HEK293 (cell line): ENCODE data around the gene GNAT1.

Experiments
- AEBP2 ChIP-seq: fragments of 450-650 bp; formaldehyde crosslinking; IDR thresholded peaks from 2 replicates; pipeline ENCODE4 v1.5.1; 2016; ENCODE audit warnings: missing biosample characterization, missing genetic modification characterization, borderline replicate concordance
- ATF2 ChIP-seq: fragments of 450-650 bp; formaldehyde crosslinking; IDR thresholded peaks from 2 replicates; pipeline ENCODE4 v1.5.1; 2016; ENCODE audit warnings: missing biosample characterization, missing genetic modification characterization, low read depth
- BCL11B ChIP-seq: fragments of 450-650 bp; formaldehyde crosslinking; IDR thresholded peaks from 2 replicates; pipeline ENCODE4 v1.5.1; 2016; ENCODE audit warnings: low read depth, missing biosample characterization, missing genetic modification characterization
- FEZF1 ChIP-seq: fragments of 450-650 bp; formaldehyde crosslinking; IDR thresholded peaks from 2 replicates; pipeline ENCODE4 v1.5.1; 2016; ENCODE audit warnings: missing biosample characterization, missing genetic modification characterization
- GLIS1 ChIP-seq: fragments of 450-650 bp; formaldehyde crosslinking; IDR thresholded peaks from 2 replicates; pipeline ENCODE4 v1.5.1; 2016; ENCODE audit warnings: missing biosample characterization, missing genetic modification characterization
- KLF16 ChIP-seq: fragments of 450-650 bp; formaldehyde crosslinking; IDR thresholded peaks from 2 replicates; pipeline ENCODE4 v1.5.1; 2017; ENCODE audit warnings: missing biosample characterization, missing genetic modification characterization
- KLF17 ChIP-seq: fragments of 450-650 bp; formaldehyde crosslinking; IDR thresholded peaks from 2 replicates; pipeline ENCODE4 v1.5.1; 2016; ENCODE audit warnings: missing biosample characterization, missing genetic modification characterization
- KLF7 ChIP-seq: fragments of 450-650 bp; formaldehyde crosslinking; IDR thresholded peaks from 2 replicates; pipeline ENCODE4 v1.5.1; 2016; ENCODE audit warnings: missing biosample characterization, missing genetic modification characterization, borderline replicate concordance
- OVOL3 ChIP-seq: fragments of 450-650 bp; formaldehyde crosslinking; IDR thresholded peaks from 2 replicates; pipeline ENCODE4 v1.5.1; 2016; ENCODE audit warnings: missing biosample characterization, missing genetic modification characterization
- PRDM1 ChIP-seq: fragments of 450-650 bp; formaldehyde crosslinking; IDR thresholded peaks from 2 replicates; pipeline ENCODE4; 2016; ENCODE audit warnings: missing biosample characterization, missing genetic modification characterization
- ZBTB17 ChIP-seq: fragments of 450-650 bp; formaldehyde crosslinking; IDR thresholded peaks from 2 replicates; pipeline ENCODE4 v1.5.1; 2016; ENCODE audit warnings: missing biosample characterization, missing genetic modification characterization
- ZNF138 ChIP-seq: fragments of 450-650 bp; formaldehyde crosslinking; IDR thresholded peaks from 2 replicates; pipeline ENCODE4 v1.5.1; 2016; ENCODE audit warnings: missing biosample characterization, missing genetic modification characterization, borderline replicate concordance
- ZNF155 ChIP-seq: fragments of 450-650 bp; formaldehyde crosslinking; IDR thresholded peaks from 2 replicates; pipeline ENCODE4 v1.5.1; 2016; ENCODE audit warnings: missing biosample characterization, missing genetic modification characterization
- ZNF16 ChIP-seq: fragments of 450-650 bp; formaldehyde crosslinking; IDR thresholded peaks from 2 replicates; pipeline ENCODE4 v1.5.1; 2016; ENCODE audit warnings: low read depth, missing biosample characterization, missing genetic modification characterization
- ZNF174 ChIP-seq: fragments of 450-650 bp; formaldehyde crosslinking; IDR thresholded peaks from 2 replicates; pipeline ENCODE4 v1.5.0; 2017; ENCODE audit warnings: missing biosample characterization, mild to moderate bottlenecking, missing genetic modification characterization
- ZNF23 ChIP-seq: fragments of 450-650 bp; formaldehyde crosslinking; IDR thresholded peaks from 2 replicates; pipeline ENCODE4 v1.5.1; 2016; ENCODE audit warnings: missing biosample characterization, missing genetic modification characterization, borderline replicate concordance
- ZNF266 ChIP-seq: fragments of 450-650 bp; formaldehyde crosslinking; IDR thresholded peaks from 2 replicates; pipeline ENCODE4 v1.5.1; 2016; ENCODE audit warnings: missing biosample characterization, missing genetic modification characterization, low read depth
- ZNF426 ChIP-seq: fragments of 450-650 bp; formaldehyde crosslinking; IDR thresholded peaks from 2 replicates; pipeline ENCODE4 v1.5.1; 2017; ENCODE audit warnings: missing biosample characterization, missing genetic modification characterization, mild to moderate bottlenecking, inconsistent platforms, moderate library complexity
- ZNF48 ChIP-seq: fragments of 450-650 bp; formaldehyde crosslinking; IDR thresholded peaks from 2 replicates; pipeline ENCODE4 v1.5.1; 2016; ENCODE audit warnings: missing biosample characterization, missing genetic modification characterization
- ZNF501 ChIP-seq: fragments of 450-650 bp; formaldehyde crosslinking; IDR thresholded peaks from 2 replicates; pipeline ENCODE4 v1.5.1; 2016; ENCODE audit warnings: missing biosample characterization, missing genetic modification characterization
- ZNF530 ChIP-seq: fragments of 450-650 bp; formaldehyde crosslinking; IDR thresholded peaks from 2 replicates; pipeline ENCODE4 v1.5.1; 2016; ENCODE audit warnings: low read depth, missing biosample characterization, missing genetic modification characterization
- ZNF560 ChIP-seq: fragments of 450-650 bp; formaldehyde crosslinking; IDR thresholded peaks from 2 replicates; pipeline ENCODE4 v1.5.1; 2017; ENCODE audit warnings: missing biosample characterization, missing genetic modification characterization, borderline replicate concordance
- ZNF561 ChIP-seq: fragments of 450-650 bp; IDR thresholded peaks from 2 replicates; pipeline ENCODE4 v1.5.1; 2018; ENCODE audit warnings: missing biosample characterization, missing genetic modification characterization, borderline replicate concordance
- ZNF580 ChIP-seq: fragments of 450-650 bp; formaldehyde crosslinking; IDR thresholded peaks from 2 replicates; pipeline ENCODE4 v1.5.1; 2016; ENCODE audit warnings: missing biosample characterization, missing genetic modification characterization
- ZNF747 ChIP-seq: fragments of 450-650 bp; formaldehyde crosslinking; IDR thresholded peaks from 2 replicates; pipeline ENCODE4 v1.5.1; 2016; ENCODE audit warnings: missing biosample characterization, missing genetic modification characterization
- ZNF776 ChIP-seq: fragments of 450-650 bp; formaldehyde crosslinking; IDR thresholded peaks from 2 replicates; pipeline ENCODE4 v1.5.0; 2017; ENCODE audit warnings: missing biosample characterization, missing genetic modification characterization, borderline replicate concordance
- ZNF837 ChIP-seq: fragments of 450-650 bp; formaldehyde crosslinking; IDR thresholded peaks from 2 replicates; pipeline ENCODE4 v1.5.1; 2016; ENCODE audit warnings: missing biosample characterization, missing genetic modification characterization
- ZXDB ChIP-seq: fragments of 450-650 bp; formaldehyde crosslinking; IDR thresholded peaks from 2 replicates; pipeline ENCODE4 v1.5.1; 2016; ENCODE audit warnings: missing biosample characterization, missing genetic modification characterization
- TF ChIP-seq, protein P1 (sequence below): fragments of 450-650 bp; formaldehyde crosslinking; IDR thresholded peaks from 2 replicates; pipeline ENCODE4 v1.5.1; 2016; ENCODE audit warnings: missing biosample characterization, missing genetic modification characterization, low read depth
- TF ChIP-seq, protein P2 (sequence below): fragments of 450-650 bp; formaldehyde crosslinking; IDR thresholded peaks from 2 replicates; pipeline ENCODE4 v1.5.1; 2016; ENCODE audit warnings: missing biosample characterization, missing genetic modification characterization, borderline replicate concordance

Gene GNAT1

DNA sequence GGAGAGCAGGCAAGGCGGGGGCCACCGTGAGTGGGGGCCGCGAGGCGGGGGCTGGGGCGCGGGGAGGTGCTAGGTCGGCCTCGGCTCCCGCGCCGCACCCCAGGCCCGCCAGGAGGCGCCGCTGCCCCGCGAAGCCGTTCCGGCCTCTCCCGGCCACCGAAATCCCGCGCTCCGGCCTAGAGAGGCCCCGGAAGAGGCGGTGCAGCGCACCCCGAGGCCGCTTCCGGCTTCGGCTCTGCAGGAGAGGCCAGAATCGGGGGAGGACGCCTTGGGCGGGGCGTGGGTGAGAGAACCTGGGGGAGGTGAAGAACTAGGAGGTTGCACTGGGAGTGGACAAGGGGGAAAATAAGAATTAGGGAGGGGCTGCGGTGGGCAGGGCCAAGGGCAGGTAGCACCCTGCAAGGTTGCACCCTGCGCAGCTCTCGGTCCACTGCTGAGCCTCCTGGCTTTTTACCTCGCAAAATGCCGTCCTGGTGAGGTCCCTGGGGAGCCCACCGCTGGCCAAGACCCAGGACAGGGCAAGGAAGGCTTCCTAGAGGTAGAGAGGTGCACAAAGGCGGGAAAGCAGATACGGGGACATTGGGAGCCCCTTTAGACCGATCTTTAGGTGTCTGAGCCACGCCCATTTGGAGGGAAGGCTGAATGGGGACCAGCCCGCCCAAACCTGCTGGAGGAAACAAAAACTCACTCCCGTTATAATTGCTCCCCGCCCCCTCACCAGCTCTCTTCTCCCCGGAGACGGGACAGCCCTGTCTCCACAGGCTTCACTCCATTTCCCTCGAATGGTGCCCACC lies 36.2 kb downstream of the GNAT1 start (continued):
- peak; percentile 84; the same call in 1 of the 2 replicates for TF ChIP-seq KLF7 (tag by site-specific recombination)
- TF ChIP-seq ZNF174 = no peak
- TF ChIP-seq FEZF1 (tag by site-specific recombination) = no peak
- no peak for TF ChIP-seq ZNF747 (tag by site-specific recombination)
- no peak for TF ChIP-seq ZNF530 (tag by site-specific recombination)
- no peak for TF ChIP-seq ATF2 (tag by site-specific recombination)
- TF ChIP-seq ZNF561 (tag by site-specific recombination) = peak; percentile 70; the same call in 1 of the 2 replicates
- TF ChIP-seq, protein P1, sequence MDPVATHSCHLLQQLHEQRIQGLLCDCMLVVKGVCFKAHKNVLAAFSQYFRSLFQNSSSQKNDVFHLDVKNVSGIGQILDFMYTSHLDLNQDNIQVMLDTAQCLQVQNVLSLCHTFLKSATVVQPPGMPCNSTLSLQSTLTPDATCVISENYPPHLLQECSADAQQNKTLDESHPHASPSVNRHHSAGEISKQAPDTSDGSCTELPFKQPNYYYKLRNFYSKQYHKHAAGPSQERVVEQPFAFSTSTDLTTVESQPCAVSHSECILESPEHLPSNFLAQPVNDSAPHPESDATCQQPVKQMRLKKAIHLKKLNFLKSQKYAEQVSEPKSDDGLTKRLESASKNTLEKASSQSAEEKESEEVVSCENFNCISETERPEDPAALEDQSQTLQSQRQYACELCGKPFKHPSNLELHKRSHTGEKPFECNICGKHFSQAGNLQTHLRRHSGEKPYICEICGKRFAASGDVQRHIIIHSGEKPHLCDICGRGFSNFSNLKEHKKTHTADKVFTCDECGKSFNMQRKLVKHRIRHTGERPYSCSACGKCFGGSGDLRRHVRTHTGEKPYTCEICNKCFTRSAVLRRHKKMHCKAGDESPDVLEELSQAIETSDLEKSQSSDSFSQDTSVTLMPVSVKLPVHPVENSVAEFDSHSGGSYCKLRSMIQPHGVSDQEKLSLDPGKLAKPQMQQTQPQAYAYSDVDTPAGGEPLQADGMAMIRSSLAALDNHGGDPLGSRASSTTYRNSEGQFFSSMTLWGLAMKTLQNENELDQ (tag by site-specific recombination) = no peak
- peak; percentile 50; the same call in 1 of the 2 replicates for TF ChIP-seq ZXDB (tag by site-specific recombination)
- no peak for TF ChIP-seq ZNF48 (tag by site-specific recombination)
- TF ChIP-seq PRDM1 (tag by site-specific recombination) = no peak
- TF ChIP-seq, protein P2, sequence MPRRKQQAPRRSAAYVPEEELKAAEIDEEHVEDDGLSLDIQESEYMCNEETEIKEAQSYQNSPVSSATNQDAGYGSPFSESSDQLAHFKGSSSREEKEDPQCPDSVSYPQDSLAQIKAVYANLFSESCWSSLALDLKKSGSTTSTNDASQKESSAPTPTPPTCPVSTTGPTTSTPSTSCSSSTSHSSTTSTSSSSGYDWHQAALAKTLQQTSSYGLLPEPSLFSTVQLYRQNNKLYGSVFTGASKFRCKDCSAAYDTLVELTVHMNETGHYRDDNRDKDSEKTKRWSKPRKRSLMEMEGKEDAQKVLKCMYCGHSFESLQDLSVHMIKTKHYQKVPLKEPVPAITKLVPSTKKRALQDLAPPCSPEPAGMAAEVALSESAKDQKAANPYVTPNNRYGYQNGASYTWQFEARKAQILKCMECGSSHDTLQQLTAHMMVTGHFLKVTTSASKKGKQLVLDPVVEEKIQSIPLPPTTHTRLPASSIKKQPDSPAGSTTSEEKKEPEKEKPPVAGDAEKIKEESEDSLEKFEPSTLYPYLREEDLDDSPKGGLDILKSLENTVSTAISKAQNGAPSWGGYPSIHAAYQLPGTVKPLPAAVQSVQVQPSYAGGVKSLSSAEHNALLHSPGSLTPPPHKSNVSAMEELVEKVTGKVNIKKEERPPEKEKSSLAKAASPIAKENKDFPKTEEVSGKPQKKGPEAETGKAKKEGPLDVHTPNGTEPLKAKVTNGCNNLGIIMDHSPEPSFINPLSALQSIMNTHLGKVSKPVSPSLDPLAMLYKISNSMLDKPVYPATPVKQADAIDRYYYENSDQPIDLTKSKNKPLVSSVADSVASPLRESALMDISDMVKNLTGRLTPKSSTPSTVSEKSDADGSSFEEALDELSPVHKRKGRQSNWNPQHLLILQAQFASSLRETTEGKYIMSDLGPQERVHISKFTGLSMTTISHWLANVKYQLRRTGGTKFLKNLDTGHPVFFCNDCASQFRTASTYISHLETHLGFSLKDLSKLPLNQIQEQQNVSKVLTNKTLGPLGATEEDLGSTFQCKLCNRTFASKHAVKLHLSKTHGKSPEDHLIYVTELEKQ (tag by site-specific recombination) = no peak
- TF ChIP-seq ZNF776 (tag by site-specific recombination) = no peak
- no peak for TF ChIP-seq ZNF266 (tag by site-specific recombination)
- TF ChIP-seq ZNF580 (tag by site-specific recombination) = peak; percentile 12; the same call in 1 of the 2 replicates
- peak; percentile 41; the same call in 1 of the 2 replicates for TF ChIP-seq ZNF501
- no peak for TF ChIP-seq ZNF23
- TF ChIP-seq ZNF837 (tag by site-specific recombination) = no peak
- peak; percentile 64; the same call in 1 of the 2 replicates for TF ChIP-seq OVOL3 (tag by site-specific recombination)
- TF ChIP-seq KLF17 (tag by site-specific recombination) = peak; percentile 40
- TF ChIP-seq ZNF16 (tag by site-specific recombination) = no peak
- TF ChIP-seq ZNF560 = no peak
- no peak for TF ChIP-seq BCL11B (tag by site-specific recombination)
- TF ChIP-seq AEBP2 = no peak
- no peak for TF ChIP-seq ZBTB17 (tag by site-specific recombination)
- TF ChIP-seq ZNF426 (tag by site-specific recombination) = no peak
- TF ChIP-seq ZNF155 (tag by site-specific recombination) = no peak
- TF ChIP-seq ZNF138 (tag by site-specific recombination) = no peak
- TF ChIP-seq GLIS1 (tag by site-specific recombination) = peak; percentile 93
- no peak for TF ChIP-seq KLF16 (tag by site-specific recombination)
